Activated effector memory CD4-positive, alpha-beta T cell treated with Interleukin-2 at 50 U/mL for 16 hours (primary cell): Measurements from ENCODE around the gene TIMM17B.

Source experiments
- DNase-seq: peaks from one replicate; pipeline ENCODE4 v3.0.0-alpha.2; 2020

Gene TIMM17B

DNA sequence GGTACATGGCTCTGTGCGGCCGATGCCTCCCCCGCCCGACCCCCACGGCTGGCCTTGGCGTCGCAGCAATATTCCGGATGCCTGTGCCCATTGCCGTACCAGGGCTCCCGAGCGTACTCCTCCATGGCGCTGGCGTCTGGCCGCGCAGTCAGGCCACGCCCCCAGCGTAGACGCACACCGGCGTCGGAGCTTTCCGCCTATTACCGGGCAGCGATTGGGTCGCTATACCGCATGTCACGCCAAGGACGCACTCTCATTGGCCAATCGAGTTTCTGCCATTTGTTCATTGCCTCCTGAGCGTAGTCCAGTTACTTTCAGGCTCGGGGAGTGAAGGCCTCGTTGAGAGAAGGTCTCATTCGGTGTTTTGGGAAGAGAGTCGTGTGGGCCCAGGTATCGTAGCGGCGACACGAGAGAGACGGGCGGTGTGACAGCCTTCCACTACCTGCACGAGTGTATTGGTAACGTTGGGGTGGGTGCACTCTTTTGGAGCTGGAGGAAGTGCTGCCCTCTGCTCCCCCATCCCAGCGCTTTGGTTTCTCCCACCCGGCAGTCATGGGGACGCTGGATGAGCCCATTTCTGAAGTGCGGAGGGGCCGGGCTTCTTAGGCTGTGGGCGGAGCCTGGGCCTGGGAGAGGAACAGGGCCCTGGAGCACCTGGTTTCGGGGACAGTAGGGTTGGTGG lies at the start of gene TIMM17B, which contains the start of gene PQBP1:
TIMM17B (minus strand) TSS at position 144 of the 682 bp plus-strand sequence; CDS start at position 125, 19 bp downstream.
PQBP1 (plus strand) TSS at position 306 of the 682 bp plus-strand sequence. CDS start 580 bp downstream, outside the sequence.
- peak; percentile 79 for DNase-seq

DNA sequence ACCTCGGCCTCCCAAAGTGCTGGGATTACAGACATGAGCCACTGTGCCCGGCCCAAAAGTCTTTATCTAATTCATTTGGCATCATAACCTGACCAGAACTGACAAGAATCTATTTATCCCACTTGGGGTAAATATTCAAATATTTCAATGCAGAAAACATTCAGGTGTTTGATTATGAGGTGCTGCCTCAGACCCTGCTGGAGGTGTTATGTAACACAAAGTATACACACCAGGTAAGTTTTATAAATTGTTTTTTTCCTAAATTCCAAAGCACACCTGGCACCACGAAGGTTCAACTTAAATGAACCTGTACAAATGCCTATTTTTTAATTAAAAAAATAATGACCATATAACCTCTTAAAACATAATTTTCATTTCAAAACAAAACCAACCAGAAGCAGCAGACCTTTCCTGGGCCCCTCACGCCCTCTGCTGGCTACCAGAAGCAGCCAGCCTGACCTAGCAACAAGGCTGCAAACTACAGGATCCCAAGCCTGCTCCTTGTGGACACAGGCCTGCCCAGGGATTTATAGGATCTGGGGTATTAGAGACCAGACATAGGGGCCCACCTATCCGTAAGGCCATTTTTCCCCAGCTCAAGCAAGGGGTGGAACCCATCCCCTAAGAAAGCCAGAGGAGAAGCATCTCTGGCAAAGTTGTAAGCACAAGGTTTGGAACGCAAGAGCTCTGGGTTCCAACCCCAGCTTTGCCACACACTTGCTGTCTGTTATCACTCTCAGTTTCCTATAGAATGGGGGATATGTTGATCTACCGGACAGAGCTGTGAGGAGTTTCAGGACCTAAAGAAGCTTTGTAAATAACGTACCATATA lies 48.2 kb upstream of the TIMM17B start:
- no peak for DNase-seq

DNA sequence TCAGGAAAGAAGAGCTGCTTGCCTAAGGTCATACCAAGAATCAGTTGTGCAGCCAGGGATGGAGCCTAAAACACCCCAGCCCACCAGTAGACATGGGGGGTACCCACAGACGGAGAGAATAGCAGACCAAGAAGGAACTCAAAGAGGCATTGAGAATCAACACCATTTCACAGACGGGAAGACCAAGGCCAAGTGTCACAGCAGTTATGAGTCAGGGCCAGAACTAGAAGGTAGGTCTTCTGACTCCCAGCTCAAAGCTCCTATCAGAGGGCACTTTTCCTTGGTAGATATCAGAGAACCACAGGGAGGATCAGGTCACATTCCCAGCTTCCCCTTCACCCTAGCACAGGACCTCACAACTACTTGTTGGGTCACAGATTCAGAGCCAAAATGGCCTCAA lies 45.3 kb upstream of the TIMM17B start:
- DNase-seq, result no peak

DNA sequence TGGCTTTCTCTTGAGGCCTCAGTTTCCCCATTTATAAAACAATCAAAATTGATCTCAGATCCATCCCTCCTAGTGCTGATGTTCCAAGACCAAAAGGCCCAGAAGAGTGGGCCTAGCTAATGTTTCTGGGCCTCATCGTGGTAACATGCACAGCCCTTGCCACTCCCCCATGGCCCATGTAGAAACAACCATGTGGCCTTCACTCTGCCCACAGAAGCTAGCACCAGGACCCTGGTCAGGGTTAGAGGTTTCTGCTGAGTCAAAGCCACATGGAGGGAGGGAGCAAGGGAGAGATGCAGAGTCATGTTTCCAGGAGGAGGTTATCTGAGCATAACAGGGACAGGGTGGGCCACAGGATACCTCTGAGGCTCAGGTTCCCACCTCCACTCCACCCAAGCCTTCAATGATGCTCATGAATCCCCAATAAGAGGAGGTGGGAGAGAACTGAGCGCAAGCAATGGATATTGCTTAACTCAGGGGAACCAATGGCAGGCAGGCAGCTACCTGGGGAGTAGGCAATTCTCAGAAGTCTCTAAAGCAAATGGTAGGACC lies 42.9 kb upstream of the TIMM17B start:
- DNase-seq, result no peak

DNA sequence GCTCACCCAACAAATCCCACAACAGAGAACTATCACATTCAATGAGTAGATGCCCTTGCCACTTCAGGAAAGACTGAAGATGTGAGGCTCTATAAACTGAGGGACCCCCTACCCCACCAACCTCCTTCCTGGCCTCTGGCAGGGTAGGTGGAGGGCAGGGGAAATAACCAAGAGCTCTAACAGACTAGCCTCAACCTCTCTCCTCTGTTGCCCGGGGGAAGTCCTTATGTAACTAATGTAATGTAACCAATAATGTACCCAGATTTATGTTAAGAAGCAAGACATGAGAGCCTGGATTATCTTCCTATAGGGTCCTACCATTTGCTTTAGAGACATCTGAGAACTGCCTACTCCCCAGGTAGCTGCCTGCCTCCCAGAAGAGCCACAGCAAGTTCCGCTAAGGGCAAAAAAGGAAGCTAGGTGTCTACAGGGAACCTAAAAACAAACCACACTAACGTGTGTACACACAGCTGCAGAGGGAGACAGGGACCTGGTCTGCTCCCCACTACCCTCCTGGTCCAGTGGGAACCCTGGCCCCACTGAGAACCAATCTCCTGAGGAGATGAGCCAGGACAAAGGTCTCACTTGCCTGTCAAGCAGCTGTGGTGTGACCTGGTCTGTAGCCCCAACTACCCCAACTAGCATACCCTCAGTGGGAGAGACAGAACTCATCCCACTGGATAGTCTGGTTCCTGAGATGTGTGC lies 42.1 kb upstream of the TIMM17B start:
- no peak for DNase-seq

DNA sequence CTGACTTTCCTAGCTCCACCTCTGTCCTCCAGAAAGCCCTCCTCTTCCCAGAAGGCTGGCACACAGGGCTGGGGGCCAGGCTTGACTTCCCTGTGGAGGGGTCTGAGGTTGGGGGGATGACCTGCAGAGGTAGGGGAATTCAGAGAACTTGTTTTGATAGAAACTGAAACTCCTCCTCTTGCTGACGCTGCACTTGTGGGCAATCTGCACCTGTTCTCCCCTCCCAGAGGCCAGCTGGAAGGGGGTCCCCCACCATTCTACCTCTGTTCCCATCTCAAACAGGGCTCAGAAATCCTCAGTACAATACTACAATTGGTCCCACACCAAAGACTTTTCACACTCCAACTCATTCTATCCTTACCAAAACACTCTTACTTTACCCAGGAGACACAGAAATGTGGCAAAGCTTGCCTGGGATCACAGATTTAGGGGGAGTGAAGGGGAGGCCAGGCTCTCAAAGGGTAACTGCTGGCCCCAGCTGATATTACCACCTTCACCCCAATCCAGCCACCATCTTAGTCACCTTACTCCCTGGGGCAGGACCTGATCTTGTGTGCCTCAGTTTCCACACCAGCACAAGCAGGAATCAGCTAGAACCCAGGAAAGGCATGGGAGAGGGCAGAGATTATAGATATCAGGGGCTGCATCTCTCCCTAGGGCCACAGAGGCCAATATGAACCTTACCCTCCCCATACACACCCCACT lies 41.3 kb upstream of the TIMM17B start:
- DNase-seq, result peak; percentile 45

DNA sequence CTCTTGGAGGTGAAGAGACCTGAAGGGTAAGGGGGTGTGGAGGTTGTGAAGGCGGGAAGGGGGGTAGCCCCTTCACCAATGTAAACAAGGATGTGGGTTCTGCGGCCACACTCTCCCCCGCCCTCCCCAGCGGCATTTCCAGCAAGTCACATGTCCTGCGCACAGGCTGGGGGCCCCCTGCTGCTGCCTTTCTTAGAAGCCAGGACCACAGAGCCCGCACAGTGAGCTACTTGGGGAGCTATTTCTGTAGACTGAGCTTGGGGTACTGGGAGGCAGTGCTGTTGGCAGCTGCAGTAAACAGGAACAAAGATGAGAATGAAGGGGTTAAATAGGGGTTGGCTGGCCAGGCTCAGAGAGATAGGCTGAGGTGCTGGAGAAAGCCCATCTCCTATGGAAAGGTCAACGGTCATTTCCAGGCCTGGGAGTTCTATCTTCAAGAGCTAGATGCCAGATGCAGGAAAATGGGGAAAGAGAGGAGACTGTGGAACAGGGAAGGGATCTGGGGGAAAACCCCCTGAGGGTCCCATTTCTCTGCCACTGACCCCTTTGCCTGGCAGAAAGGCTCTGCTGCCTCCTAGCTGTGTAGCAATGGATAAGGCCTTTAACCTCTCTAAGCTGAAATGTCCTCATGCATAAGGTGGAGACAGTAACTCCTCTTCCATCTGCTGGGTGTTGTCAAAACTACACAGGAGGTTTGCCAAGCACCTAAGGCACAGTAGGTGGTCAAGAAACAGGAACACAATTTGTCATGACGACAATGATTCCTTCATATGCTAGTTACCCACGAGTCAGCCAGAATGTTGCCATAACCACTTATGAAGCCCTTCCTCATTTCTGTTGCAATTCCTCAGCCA lies 39.7 kb upstream of the TIMM17B start:
- DNase-seq, result peak; percentile 86

DNA sequence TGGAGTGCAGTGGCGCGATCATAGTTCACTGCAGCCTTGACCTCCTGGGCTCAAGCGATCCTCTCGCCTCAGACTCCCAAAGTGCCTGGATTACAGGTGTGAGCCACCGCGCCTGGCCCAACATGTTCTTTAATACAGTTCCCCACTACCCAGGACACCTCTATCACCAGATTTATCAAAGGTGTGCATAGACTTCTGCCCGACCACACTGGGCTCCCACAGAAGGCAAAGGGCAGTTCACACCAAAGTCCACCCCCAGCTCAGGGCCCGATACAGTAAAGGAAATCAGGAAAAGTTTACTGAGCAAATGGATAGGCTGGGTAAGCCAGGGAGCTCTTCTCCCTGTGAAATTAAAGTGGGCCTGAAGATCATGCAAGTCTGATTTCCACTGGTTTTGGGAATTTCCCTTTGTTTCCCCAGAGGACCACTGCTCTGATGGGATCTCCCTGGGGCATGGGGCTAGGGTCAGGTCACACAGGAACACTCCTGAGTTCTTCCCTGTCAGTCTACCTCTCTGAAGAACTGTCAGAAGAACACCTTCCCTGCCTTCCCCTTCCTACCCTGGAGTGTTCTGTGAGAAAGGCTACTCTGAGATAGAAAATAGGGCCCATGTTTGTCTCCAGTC lies 39.0 kb upstream of the TIMM17B start:
- DNase-seq, result no peak

DNA sequence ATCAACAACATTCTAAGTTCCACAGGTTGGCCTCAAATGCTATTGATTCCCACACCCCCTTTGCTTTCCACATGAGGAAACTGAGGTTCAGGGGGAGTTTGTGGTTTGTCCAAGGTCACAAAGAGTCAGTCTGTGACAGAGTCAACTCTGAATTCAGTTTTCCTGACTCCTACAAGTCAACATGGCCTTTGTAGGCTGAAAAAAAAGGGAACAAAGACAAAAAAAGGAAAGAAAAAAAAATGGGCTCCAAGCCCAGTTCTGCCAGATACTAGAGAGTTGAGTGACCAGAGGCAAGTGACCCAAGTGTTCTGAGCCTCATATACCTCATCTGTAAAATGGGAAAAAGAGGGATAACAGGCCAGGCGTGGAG lies 37.7 kb upstream of the TIMM17B start:
- DNase-seq, result no peak

DNA sequence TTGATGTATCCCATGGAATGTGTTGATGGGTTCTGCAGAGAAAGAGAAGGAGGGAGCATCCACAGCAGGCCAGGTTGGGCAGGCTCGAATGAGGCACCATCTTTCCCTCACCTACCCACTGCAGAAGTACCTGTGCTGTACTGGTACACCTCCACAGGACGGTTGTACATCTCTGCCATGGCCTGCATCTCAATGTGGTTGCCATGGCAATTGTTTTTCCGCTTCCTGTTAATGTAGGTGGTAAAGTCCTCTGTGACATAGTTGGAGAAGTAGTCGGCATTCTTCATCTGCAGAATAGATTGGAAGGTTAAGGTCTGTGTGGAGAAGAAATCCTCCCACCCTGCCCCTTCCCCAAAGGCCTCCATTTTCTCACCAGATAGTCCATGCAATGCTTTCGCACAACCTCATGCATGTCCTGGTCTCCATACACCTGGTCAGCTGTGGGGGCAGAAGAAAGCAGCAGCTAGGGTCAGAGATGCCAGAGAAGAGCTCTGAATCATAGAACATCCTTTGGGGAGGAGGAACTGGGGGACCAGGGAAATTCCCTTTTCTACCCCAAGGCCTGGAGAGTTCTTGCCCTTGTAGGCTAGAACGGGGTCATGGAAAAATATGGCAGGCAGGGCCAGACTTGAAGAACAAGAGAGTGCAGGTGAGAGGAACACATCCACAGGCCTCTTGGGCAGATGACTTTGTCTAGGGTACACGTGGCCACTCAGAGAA lies 37.2 kb upstream of the TIMM17B start:
- DNase-seq, result no peak

DNA sequence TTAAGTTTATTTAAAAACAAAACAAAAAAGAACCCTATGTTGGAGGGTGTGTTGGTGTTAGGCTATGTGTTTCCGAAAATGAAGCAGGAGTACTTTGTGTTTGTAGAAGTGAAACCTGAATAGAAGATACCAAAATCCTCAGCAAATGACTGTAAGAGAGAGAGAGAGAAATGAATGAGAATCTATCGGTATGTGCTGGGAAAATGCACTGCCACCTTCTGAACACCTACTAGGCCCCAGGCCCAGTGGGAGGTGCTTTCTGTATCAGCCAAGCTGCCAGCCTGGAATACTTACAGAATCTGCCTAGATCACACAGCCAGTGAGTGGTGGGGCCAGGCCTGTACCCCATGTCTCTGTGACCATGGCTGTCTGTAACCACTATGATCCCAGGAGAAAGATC lies 36.2 kb upstream of the TIMM17B start:
- DNase-seq, result no peak

DNA sequence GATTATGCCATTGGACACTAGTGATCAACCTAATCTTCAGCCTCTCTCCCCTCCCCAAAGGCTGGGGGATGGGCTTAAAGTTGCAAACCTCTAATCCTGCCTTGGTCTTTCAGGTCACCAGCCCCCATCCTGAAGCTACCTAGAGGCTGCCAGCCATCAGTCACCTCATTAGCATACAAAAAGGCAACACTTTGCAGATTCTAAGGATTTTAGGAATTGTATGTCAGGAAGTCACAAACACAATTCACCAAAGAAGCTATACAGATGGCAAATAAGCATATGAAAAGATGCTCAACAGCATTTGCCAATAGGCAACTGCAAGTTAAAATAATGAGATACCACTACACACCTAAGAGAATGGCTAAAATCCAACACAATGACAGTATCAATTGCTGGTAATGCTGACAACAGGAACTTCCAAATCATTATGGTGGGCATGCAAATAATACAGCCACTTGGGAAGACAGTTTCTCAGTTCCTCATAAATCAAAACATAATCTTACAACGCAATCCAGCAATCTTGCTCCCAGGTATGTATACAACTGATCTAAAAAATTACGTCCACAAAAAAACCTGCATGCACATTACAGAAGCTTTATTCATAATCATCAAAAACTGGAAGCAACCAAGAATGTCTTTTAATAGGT lies 30.3 kb upstream of the TIMM17B start:
- no peak for DNase-seq

DNA sequence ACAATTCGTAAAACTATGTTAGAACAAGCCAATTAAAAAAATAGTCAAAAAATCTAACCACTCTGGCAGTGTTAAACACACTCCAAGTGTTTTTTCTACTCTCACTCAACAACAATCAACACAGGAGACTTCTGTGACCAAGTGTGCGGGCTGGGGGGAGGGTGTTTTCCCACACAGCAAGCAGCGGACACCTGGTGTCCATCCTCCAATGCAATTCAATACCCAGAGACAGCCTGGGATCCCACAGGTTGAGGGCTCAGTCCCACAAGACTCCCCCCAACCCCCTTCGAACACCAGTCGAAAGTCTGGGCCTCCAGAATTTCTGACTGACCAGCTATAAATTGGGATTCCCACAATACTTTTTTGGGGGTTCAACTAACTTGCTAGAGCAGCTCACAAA lies 29.6 kb upstream of the TIMM17B start:
- no peak for DNase-seq

DNA sequence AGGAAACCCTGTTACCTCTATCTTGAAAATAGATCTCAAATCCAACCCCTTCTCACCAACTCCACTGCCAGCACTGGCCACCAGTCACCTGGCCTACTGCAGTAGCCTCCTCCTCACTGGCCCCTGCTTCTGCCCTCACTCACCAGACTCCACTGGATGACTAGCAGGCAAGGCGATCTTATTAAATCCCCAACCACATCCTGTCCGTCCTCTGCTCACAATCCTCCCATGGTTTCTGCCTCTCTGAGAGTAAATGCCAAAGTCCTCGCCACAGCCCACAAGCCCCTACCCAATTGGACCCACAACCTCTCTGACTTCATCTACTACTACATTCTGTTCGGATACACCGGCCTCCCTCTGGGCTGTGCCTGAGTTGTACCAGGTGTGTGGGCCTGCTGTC lies 26.7 kb upstream of the TIMM17B start:
- no peak for DNase-seq

DNA sequence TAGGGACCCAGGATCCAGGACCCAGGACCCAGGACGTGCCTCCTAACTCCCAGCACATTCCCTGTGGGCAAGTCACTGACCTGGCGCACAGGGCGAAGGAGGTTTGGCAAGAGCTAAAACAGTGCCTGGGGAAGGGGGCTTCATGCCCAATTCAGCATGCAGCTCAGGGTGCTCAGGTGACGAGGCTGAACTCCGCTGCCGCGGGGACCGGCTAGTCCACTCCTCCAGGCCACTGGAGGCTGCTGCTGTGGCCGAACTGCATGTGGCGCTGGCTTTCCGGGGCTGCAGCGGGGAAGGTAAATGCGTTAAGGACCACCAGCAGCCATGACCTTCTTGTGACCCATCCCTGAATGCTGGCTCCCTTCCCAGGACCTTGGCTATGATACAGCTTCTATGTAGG lies 26.2 kb upstream of the TIMM17B start:
- DNase-seq, result no peak

DNA sequence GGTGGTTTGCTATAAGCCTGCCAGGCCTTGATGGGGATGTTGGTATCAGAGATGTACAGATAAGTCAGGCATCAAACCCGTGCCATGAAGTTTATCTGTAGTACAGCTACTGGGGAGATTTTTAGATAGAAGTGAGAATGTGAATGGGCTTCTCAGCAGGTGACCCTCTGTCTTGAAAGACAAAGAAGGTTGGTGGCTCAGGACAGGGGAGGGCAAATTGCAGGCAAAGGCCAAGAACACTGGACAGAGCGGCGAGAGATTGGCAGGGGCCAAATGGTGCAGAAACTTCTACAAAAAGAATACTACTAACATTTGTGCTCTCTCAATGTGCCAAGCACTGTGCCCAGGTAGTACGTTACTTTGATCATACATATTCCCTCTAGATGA lies 23.1 kb upstream of the TIMM17B start:
- no peak for DNase-seq

DNA sequence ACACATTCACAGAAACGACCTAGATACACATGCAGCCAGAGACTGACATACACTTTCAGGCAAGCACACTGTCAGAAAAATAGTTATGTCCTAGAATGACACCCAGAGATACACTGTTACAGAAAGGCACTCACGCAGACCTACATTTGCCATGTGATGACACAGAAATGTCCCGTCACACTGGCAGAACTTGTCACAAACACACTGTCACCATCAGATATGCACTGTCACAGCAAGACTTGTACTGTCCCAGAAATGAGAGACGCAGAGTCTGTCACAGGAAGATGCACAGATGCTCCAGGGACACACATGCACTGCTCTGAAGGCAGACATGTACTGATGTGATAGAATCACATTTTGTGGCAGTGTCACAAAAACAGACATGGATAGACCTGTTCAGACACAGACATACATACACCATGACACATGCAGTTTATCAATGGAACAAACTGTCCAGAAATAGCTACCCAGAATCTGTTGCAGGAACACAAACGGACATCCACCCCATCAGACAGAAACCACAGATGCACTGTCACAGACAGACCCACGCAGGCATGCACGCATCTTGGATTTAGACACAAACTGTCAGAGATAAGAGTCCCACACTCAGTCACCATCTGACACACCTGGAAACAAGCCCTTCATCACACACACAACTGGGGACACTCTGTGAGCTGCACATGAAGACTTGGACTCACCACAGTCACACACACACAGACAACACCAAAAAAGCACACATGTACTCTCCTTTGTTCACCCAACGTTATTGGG lies 22.6 kb upstream of the TIMM17B start:
- DNase-seq, result no peak

DNA sequence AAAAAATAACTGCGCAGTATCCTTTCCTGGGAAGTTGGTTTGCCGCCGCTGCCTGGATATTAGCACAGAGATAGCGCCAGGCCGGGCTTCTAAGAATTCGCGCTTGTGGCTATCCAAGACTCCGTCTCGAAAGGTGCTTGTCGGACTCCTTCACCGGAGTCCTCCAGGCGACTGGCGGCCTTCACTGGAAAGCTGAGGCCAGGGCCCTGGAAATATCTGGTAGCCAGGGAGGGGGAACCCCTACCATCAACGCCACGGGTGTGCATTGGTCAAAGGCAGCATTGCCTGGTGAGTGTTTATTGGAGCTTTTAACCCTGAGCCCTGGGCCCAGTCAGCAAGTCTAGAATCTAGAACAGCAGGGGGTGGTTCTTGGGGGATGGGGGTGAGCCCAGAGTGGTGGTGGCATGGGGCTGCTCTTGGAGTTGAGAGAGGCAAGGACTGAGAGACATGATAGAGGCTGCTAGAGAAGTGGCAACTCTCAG lies 21.8 kb upstream of the TIMM17B start:
- no peak for DNase-seq
